AG09309 (cell line): ENCODE data around the gene FAM43A.

ENCODE experiments used
- DNase-seq: peaks from one replicate; pipeline ENCODE4 v3.0.0-alpha.2; 2010; ENCODE audit warnings: low read depth
- H3K4me3 ChIP-seq: 2 replicates; pipeline ENCODE4 v1.5.1; 2011; ENCODE audit warnings: mild to moderate bottlenecking, low read depth, low read length, moderate library complexity; ENCODE audit not compliant: control insufficient read depth
- TF ChIP-seq, protein P1 (sequence below): IDR thresholded peaks from 2 replicates; pipeline ENCODE4 v1.5.1; 2011; ENCODE audit warnings: mild to moderate bottlenecking, low read depth, low read length, inconsistent platforms; ENCODE audit not compliant: insufficient read depth, control insufficient read depth; ENCODE audit errors: missing control alignments

The FAM43A gene

DNA sequence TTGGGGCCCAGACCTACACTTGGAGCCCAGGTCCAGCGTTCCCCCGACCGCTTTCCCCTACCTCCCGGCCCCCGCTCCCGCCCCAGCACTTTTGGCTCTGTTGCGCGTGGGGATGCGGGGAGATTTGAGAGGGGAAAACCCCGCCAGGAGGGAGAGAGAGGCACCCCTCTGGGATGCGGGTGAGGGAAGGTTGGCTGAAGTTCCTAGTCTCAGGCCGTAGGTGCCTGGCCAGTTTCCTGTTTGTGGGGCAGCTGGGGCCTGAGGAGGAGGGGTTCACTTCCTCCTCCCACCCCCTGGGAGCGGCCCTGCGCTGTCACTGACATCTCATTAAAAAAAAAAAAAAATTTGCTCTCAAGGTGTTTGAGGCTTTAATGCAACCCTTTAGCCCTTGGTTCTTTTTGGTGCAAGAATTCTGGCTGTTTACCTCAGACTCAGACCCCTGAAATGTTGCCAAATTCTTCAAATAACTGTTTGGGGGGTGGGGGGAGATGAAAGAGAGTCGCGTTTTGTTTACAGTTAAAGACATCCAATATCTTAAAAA is 2.6 kb downstream of the FAM43A start:
- no peak for DNase-seq

DNA sequence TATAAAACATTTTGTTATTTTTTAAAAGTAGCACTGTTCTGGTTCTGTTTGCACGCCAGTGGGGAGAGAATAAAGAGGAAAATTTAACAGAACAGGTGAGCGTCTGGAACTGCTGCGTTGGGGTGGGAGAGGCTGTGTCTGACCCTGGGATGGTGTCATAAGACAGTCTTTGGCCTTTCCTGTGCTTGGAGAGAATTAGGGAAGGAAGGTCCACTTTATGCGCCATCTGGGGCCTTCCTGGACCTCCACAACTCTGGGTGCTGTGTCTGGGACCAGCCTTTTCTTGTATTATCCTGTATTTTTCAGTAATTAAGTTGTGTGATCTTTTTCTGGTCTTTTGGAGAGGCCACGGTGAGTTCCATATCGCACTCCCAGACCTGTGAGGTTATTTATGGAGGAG is 3.3 kb downstream of the FAM43A start:
- TF ChIP-seq, protein P1, sequence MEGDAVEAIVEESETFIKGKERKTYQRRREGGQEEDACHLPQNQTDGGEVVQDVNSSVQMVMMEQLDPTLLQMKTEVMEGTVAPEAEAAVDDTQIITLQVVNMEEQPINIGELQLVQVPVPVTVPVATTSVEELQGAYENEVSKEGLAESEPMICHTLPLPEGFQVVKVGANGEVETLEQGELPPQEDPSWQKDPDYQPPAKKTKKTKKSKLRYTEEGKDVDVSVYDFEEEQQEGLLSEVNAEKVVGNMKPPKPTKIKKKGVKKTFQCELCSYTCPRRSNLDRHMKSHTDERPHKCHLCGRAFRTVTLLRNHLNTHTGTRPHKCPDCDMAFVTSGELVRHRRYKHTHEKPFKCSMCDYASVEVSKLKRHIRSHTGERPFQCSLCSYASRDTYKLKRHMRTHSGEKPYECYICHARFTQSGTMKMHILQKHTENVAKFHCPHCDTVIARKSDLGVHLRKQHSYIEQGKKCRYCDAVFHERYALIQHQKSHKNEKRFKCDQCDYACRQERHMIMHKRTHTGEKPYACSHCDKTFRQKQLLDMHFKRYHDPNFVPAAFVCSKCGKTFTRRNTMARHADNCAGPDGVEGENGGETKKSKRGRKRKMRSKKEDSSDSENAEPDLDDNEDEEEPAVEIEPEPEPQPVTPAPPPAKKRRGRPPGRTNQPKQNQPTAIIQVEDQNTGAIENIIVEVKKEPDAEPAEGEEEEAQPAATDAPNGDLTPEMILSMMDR, result no peak
- no peak for DNase-seq
- peak overlapping the region; percentile 85 for H3K4me3 ChIP-seq

More for the DNA sequence above, 2.6 kb downstream of the FAM43A start:
- TF ChIP-seq, protein P1, result no peak
- peak overlapping the region; percentile 85 for H3K4me3 ChIP-seq

DNA sequence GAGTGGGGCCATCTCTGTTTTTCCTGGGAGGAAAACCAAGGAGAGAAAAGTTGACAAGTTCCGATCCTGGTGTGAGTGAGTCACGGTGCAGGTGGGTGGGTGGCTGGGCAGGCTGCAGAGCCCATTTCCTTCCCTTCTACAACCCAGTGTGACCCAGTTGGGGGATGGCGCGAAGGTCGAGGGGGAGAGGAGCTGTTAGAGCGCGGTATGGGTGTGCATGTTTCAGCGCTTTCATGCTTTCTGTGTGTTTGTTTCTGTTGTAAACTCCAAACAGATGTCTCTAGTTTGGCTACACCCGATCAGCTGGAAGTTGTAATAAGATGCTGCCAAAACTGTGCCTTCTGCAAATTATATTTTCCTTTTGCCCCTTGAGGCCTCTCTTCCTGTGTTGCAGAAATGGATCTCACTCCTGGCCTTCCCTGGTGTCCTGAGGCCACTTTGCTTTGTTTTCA is 3.8 kb downstream of the FAM43A start:
- H3K4me3 ChIP-seq, result peak overlapping the region; percentile 85
- TF ChIP-seq, protein P1, result no peak
- DNase-seq, result no peak

- TF ChIP-seq, protein P1, result no peak
- no peak for DNase-seq
- no peak overlapping the region for H3K4me3 ChIP-seq
These were observed 5.1 kb downstream of the FAM43A start for GRCh38 chr3:194690501-194691372.

DNA sequence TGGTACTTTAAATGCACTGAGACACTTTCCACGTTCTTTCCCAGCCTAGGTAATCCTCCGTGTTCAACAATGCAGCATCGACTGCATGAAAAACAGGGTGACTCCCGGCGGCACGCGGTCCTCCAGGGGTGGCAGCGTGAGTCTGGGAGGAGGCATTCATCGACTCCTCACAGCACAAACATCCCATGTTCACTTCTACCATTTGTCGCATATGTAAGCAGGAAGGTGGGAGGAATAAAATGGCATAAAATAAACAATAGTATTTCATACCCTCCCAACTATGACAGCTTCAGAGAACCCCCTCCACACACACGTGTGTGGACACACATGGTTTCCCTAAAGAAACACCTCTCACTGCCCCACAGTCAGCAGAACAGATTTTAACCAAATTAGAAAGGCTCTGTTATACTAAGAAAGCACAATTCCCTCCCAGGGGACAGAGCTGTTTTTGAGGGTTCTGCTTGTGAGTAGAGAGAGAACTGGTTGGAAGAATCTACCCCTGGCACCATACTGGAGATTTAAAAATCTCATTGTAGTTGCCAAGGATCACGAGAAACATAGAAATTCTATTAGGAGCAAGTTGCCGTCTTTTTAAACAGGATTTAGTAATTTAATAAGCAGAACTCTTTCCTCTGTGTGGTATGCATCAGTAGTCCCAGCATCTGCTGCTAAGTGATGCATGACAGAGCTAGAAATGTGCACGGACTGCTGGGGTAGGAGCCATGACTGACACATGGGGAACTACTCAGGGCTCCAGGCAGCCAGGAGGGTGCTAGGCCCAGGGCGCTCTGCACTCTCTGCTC is 6.0 kb downstream of the FAM43A start:
- no peak for DNase-seq
- TF ChIP-seq, protein P1, result no peak
- H3K4me3 ChIP-seq, result no peak overlapping the region

GRCh38 chr3:194696702-194697101 is 11.0 kb downstream of the FAM43A start:
- TF ChIP-seq, protein P1, result no peak
- H3K4me3 ChIP-seq, result no peak overlapping the region
- no peak for DNase-seq
